GM21390 (cell line): Measurements from ENCODE around the gene GAB2.
"Not testable (repeated sequence)": the region's sequence is repeated elsewhere in the genome, so short reads cannot be mapped to it uniquely, and the experiment has no call there.

Experiments used
- ATAC-seq: cut with Tn5 transposase; IDR thresholded peaks from one replicate; pipeline ENCODE4 v1.9.1; 2021; ENCODE audit not compliant: unreplicated experiment

GAB2 gene

DNA sequence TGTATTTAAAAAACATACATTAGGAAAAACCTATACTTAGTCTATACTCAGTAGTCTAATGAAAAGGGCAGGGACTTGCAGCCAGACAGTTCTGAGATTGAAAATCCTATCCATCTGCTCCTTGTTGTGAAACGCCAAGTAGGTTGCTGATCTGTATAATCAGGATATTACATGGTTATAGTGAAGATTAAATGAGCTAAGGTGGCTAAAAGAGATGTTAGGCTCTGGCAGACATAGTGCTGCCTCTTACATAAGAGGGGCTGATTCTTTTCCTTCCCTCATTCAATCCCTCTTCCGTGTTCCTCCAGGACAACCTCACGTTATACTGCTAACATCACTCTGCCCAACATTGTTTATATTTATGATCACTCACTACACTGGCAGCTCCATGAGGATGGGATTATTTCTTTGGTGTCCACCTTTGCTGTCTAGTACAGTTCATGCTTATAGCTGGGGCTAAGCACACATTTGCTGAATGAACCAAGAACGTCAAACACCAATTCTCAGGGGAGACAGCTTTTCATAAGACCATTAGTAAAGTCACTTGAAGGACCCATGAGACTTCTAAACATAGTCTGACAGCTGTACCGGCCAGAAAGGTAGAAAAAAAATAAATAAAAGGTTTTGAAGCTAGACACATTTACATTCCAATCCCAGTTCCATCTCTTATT lies 46.3 kb downstream of the GAB2 start:
- ATAC-seq = no peak

DNA sequence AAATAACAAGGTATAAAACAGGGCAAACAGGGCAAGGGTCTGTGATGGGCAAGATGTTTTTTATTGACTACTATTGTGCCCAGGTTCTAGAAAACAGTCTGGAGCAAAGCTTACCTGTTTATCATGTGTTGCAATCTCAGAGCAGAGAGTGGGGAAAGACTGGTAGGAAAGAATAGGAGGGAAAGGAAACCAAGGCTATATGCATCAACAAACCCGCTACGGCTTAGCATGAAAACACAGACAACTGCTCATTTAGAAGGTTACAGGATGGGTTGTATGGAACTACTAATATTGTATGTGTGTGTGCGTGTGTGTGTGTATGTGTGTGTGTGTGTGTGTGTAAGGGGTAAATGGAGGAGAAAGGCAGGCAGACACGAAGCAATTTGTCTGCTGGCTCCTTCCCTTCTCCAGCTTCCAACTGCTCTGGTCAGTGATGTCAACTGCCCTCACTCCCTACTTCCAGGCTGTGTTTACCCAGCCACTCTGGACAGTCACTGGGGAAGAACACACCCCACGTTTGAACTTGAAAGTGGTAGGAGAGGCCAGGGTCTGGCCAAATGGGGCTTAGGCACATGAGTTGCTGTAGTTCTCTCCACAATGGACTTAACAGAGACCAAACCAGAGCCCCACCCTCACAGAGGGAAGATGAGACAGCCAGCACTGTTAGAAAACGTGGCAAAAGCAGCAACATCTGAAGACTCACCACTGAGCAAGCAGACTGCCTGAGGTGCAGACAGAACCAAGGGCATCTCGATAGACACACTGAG lies 47.0 kb downstream of the GAB2 start:
- no peak for ATAC-seq

DNA sequence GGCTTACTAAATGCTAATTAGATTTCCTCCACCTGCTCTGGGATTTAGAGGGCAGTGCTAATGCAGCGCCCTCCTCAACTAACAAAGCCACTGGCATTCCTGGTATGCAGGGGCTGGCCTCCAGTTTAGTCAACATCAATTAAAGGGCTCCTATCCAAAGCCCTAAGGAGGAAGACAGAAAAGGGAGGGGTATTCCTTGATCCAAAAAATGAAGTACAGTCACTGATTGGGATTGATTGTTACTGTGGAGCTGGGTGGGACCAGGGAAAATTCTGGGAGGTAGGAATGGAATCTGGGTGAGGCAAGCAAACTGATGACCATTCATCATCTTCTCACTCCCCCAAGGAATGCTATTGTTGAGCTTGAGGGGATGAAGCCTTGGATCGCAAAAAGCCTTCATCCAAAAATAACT lies 52.2 kb downstream of the GAB2 start:
- no peak for ATAC-seq

DNA sequence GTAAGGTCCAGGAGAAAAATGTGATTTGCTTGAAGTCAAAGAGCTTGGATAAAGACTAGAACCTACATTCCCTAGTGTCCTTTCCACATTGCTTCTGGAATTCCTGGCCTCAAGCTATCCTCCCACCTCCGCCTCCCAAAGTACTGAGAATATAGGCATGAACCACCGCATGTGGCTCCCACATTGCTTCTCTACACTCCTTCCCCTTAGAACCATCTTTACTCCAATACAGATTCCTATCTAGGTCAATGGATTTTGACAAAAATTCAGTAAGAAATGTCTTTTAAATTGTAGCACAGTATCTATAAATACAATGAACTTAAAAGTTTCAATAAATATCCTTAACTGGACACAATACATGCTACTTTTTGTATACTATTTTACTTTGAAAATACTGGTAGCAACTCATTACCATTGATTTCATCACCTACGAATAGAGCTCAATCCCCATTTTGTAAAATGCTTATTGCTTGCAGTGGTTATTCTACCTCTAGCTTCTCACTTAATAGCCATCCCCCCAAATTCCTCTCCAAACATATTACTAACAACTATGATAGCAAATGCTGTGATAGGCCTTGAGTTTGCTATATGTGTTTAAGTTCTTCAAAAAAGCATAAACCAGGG lies 53.4 kb downstream of the GAB2 start:
- ATAC-seq = no peak

DNA sequence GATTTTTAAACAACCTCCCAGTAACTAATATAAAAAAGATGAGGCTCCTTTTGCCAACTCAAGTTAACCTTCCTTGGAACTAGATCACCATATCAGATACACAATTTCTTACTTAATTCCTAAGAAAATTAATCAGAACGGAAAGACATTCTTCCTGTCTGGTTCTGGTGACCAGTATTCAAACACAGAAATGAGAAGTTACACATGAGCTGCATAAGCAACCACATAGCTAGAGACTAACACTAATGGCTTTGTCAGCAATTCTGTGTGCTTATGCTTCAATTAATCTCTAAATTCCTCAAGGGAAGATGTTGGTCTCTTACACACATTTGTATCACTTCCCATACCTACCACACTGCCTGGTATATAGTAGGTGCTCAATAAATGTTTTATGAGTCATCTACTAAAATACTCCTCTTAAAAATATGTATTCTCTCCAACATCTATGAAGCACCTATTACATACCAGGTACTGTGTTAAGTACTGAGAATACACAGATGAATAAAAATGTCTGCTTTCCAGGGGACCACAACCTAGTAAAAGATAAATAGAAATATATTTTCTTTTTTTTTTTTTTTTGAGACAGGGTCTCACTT lies 54.5 kb downstream of the GAB2 start:
- no peak for ATAC-seq

DNA sequence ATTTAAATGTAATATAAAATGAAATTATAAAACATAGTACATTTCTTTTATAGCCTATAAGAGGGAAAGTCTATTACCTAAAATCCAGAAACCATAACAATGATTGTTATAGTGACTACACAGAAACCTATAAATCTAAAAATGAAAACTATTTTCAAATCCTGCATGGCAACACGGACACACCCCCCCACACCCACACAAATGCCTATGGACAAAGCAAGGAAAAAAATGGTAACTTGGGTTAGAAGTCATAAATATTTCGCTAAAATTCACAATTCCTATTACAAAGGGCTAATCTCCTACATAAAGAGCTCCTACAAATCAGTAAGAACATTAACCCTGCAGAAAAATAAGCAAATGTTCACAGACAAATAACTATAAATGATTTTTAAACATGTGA lies 56.4 kb downstream of the GAB2 start:
- ATAC-seq = no peak

DNA sequence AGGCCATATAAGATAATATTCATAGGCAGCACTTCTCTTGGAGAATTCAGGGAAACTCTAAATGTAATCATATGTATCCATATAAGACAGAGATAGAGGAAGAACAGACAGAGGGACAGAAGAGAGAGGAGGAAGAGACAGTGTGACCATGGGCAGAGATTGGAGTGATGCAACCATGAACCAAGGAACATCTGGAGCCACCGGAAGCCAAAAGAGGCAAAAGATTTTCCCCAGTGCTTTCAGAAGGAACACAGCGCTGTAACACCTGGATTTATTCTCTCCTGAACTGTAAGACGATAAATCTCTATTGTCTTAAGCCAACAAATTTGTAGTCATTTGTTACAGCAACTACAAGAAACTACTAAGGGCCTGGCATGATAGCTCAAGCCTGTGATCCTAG lies 57.7 kb downstream of the GAB2 start:
- ATAC-seq = no peak

DNA sequence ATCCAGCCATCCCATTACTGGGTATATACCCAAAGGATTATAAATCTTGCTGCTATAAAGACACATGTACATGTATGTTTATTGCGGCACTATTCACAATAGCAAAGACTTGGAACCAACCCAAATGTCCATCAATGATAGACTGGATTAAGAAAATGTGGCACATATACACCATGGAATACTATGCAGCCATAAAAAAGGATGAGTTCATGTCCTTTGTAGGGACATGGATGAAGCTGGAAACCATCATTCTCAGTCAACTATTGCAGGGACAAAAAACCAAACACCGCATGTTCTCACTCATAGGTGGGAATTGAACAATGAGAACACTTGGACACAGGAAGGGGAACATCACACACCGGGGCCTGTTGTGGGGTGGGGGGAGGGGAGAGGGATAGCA lies 59.7 kb downstream of the GAB2 start:
- ATAC-seq = not testable (repeated sequence)

DNA sequence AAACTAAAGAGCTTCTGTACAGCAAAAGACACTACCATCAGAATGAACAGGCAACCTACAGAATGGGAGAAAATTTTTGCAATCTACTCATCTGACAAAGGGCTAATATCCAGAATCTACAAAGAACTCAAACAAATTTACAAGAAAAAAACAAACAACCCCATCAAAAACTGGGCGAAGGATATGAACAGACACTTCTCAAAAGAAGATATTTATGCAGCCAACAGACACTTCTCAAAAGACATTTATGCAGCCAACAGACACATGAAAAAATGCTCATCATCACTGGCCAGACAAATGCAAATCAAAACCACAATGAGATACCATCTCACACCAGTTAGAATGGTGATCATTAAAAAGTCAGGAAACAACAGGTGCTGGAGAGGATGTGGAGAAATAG lies 60.2 kb downstream of the GAB2 start:
- not testable (repeated sequence) for ATAC-seq

DNA sequence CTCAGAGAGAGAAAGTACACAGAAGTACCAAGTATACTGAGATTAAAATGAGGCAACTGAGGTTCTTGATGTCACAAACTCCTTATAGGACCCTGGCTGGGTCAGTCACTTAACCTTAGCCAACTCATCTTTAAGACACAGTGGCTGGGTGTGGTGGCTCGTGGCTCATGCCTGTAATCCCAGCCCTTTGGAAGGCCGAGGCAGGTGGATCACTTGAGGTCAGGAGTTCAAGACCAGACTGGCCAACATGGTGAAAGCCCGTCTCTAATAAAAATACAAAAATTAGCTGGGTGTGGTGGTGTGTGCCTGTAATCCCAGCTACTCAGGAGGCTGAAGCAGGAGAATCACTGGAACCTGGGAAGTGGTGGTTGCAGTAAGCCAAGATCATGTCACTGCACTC lies 61.9 kb downstream of the GAB2 start:
- not testable (repeated sequence) for ATAC-seq

DNA sequence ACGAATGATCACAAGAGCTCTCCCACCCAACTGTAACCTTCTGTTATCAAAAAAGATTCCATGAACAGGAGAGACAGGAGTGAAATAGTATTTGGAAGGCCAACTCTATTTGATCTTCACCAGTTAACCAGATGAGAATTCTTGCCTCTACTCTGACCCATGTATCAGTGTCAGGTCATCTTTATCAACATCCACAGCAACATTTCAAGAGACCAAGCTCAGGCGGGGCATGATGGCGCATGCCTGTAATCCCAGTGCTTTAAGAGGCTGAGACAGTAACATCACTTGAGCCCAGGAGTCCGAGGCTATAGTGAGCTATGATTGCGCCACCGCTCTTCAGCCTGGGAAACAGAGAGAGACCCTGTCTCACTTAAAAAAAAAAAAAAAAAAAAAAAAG lies 62.3 kb downstream of the GAB2 start:
- ATAC-seq = no peak

DNA sequence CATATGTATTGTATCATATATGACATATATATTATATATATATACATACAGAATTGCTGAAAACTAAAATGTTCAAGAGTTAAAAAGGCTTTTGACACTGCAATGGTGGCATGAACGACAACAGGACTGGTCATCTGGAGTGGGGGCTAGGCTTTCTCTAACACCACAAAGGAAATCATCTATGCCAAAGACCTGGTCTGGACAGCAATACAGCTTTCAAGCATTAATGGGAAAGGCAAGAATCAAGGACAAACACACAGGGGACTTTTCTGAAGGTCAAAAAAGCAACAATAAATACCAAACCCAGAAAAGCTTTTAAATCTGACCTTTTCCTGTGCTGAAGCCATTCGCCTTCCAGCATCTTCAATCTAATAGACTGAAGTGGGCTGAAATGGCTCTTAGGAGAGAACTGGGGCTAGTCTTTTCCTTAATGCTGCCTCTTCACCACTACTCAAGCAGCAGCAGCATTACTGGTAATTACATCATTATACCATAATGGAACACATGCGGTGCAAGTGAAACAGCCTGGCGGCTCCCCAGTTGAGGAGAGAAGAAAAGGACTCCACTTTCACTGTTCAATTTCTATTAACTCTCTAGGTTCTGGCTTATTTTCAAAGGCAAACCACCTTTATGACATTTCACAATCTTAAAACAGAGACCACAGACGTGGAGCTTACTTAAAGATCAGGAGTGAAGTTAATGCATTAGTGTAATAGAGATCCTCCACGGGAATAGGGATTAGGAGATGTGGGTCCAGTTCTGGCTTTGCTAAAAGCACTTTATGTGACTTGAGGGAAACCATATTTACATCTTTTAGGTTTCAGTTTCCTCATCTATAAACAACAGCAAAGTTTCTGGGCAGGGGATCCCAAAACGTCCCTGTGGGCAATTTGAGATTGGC lies 63.0 kb downstream of the GAB2 start:
- ATAC-seq = peak; percentile 58

DNA sequence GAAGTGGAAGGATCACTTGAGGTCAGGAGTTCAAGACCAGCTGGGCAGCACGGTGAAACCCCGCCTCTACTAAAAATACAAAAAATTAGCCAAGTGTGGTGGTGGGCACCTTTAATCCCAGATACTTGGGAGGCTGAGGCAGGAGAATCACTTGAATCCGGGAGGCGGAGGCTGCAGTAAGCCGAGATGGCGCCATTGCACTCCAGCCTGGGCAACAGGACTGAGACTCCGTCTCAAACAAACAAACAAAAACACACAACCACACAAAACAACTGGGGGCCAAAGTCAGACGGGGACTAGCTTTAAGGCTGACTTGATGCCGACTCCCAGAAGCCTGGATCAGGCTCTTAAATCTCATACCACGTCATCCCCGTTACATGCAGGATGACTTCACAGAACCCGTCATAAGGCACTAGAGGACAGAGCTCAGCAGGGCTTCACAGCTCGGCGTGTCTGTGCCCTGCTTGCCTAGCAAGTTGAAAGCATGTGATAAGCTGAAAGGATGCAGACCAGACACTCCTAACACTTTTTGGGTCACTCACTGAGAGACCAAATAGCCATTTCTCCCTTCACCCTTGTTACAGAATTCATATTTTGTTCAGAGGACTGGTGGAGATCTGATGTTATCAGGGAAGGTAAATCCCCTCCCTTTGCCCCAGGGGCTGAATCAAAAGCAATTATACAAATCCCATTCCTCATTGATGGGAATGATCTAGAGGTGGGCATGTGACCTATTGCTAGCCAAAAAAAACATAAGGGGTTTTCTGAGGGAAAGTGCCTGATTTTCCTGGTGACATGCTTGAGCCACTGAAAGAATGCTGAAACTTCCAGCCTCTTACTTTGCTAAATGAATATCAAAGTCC lies 65.4 kb downstream of the GAB2 start:
- no peak for ATAC-seq

DNA sequence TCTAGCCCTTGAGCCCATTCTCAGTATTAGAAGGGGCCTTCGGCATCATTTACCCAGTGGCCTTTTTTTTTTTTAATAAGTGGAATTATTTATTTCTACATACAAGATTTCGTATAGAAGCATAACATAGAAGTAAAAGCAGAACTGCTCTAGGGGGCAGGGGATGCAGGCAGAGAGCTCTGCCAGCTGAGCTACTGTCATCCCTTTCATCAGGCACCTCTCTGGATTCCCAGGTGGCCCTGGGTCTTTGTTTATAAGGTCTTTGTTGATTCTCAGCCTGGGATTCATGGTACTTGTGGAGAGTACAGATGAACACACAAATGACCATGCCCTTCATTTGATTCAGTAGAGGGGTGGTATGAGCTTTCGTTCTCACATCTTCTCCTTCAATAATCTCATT lies 66.4 kb downstream of the GAB2 start:
- no peak for ATAC-seq

DNA sequence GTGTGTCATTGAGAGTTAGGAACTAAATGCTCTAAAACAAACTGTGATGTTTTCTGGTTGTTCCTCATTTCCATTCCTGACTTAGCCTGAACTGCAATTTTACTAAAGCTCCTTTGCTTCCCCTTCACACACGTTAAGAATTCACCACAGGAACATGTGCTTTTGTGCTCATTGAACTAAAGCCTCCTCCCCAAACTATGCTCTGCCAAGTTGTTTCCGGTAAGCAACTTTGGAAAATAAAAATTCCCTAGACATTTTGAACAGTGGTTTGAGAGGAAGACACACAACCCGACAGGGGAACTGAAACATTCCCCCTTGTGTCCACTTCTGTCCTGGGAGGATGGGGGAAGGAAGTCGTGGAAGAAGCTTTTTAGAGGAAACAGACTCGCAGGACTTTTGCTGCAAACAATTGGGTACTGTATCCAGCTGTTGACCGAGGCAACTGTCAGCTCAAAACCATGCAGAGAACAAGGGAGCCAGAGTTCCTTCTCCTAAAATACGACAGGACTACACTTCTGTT lies 66.9 kb downstream of the GAB2 start:
- no peak for ATAC-seq

DNA sequence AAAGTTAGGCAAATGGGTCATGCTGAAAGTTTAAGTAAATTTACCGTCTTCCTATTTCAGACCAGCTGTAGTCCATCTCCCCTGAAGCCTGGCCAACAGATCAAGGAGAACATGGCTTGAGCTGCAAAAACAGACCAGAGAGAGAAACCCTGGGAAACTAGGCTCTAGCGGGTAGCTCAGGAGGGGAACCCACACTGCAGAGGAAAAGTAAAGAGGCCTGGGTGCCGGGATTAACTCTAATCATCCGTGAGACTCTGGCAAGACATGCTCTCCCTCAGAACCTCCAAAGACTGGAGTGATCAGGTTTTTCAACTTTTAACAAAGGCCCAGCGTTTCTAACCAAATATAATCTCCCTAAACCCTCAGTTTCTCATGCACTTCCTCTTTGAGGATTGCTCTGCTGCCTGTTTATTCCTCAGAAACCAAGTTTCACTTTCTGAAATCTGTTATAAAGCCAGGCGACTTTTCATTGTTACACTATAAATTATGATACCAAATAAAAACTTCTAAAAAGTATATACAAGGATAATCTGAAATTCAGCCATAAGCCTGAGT lies 67.5 kb downstream of the GAB2 start:
- peak; percentile 32 for ATAC-seq

DNA sequence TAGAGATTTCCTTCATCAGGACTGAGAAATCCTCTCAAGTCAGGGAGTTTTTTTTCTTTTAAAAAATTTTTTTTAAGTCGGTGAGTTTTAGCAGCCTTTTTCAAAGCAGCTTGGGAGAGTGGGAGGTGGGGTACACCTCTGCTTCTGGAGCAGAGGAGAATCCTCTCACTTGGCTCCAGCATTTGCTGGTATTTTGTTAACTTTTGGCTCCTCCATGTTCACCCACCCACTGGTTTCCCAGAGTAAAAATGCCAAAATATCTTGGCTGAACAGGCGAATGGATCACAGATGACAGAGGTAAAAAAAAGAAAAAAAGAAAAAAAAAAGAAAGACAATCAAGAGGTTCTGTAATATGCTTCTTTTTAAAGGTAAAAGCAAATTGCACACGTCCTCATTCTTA lies 68.0 kb downstream of the GAB2 start:
- no peak for ATAC-seq

DNA sequence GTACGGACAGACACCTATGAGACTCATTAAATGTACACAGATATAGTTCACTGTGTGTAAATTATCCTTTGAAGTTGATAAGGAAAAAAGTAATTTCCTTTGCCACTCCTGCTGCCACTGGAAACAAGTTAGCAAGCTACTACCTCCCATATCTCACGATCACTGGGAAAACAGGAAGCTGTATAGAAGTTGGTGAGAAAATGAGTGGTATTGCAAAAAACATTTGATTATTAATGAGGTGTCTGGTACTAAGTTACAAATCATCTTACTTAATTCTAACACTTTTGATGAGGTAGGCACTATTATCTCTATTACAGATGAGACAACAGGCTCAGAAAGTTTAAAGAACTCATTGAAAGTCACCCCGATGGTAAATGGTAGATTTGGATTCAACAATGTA lies 68.5 kb downstream of the GAB2 start:
- no peak for ATAC-seq

DNA sequence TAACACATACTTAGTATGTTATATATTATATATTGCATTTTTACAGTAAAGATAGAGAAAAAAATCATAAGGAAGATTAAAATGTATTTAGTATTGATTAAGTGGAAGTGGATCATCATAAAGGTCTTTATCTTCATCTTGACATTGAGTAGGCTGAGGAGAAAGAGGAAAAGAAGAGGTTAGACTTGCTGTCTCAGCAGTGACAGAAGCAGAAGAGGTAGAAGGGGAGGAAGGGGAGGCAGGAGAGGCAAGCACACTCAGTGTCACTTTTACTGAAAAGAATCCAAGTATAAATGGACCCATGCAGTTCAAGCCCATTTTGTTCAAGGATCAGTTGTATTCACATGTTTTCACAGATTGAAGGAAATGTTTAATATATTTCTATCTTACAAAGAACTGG lies 69.7 kb downstream of the GAB2 start:
- no peak for ATAC-seq
